Measurements from ENCODE around the gene TMEM37.

Gene TMEM37

DNA sequence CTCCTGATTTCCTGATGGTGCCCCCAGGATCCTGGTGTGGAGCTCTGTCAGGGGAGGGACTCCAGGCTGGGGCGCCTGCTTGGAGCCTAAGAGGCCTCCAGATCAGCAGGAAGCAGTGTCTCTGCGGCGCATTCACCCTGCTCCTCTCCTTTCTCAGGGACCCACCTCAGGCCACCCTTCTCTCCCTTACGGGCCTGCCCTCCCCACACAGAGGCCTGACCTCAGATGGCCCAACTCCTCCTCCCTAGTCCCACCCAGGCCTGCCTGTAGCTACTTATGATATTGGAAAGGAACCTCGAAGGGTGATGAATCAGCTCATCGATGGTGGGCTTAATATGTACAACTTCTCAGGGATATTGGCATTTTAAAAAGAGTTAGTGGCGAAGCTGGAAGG lies 10.6 kb downstream of the TMEM37 start:
- DNase-seq (ENCODE audit: extremely low read depth, low read depth) = no peak
- TF ChIP-seq, protein P1, sequence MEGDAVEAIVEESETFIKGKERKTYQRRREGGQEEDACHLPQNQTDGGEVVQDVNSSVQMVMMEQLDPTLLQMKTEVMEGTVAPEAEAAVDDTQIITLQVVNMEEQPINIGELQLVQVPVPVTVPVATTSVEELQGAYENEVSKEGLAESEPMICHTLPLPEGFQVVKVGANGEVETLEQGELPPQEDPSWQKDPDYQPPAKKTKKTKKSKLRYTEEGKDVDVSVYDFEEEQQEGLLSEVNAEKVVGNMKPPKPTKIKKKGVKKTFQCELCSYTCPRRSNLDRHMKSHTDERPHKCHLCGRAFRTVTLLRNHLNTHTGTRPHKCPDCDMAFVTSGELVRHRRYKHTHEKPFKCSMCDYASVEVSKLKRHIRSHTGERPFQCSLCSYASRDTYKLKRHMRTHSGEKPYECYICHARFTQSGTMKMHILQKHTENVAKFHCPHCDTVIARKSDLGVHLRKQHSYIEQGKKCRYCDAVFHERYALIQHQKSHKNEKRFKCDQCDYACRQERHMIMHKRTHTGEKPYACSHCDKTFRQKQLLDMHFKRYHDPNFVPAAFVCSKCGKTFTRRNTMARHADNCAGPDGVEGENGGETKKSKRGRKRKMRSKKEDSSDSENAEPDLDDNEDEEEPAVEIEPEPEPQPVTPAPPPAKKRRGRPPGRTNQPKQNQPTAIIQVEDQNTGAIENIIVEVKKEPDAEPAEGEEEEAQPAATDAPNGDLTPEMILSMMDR (IDR thresholded peaks at IDR 0.05; ENCODE audit: low read depth, low read length, missing control alignments) = no peak
- no peak overlapping the region for H3K4me3 ChIP-seq (replicated peaks; ENCODE audit: low read depth, low read length)

DNA sequence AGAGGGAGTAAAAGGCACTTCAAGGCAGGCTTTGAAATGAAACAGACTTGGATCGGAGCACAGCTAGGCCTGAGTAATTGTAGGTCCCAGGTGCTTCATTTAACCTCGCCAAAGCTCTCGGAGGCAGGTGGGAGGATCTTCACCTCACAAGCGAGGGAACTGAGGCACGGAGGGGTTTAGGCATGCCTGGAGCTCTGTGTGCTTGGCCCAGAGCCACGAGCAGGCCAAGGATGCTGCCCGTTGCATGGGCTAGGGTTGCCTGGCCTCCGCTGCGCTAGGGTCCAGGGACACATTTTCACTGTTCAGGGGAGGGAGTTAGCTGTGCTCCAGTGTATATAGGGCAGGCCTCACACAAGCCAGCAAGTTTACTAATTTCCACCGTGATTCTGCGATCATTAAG lies 11.2 kb downstream of the TMEM37 start:
- TF ChIP-seq, protein P1 (IDR thresholded peaks at IDR 0.05; ENCODE audit: low read depth, low read length, missing control alignments) = no peak
- DNase-seq (ENCODE audit: extremely low read depth, low read depth) = no peak
- H3K4me3 ChIP-seq (replicated peaks; ENCODE audit: low read depth, low read length) = no peak overlapping the region

DNA sequence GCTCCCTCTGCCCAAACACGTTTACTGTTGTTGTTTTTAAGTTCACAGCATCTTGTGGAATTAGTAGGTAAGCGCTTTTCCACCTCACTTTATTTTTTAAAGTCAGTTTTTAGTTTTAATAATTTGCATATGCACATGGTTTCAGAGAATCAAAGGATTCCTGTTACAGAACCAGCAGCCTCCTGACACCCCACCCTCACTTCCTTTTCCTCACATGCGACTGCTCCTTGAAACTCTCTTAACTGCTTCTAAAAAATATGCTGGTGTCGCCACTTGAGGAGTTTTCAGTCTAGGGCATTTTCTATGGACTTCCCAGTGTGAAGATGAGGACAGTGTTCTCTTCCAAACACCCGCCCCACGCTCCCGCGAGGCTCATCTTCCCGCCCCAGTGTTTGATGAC lies 14.4 kb downstream of the TMEM37 start:
- TF ChIP-seq, protein P1 (IDR thresholded peaks at IDR 0.05; ENCODE audit: low read depth, low read length, missing control alignments) = no peak
- no peak overlapping the region for H3K4me3 ChIP-seq (replicated peaks; ENCODE audit: low read depth, low read length)
- no peak for DNase-seq (ENCODE audit: extremely low read depth, low read depth)

DNA sequence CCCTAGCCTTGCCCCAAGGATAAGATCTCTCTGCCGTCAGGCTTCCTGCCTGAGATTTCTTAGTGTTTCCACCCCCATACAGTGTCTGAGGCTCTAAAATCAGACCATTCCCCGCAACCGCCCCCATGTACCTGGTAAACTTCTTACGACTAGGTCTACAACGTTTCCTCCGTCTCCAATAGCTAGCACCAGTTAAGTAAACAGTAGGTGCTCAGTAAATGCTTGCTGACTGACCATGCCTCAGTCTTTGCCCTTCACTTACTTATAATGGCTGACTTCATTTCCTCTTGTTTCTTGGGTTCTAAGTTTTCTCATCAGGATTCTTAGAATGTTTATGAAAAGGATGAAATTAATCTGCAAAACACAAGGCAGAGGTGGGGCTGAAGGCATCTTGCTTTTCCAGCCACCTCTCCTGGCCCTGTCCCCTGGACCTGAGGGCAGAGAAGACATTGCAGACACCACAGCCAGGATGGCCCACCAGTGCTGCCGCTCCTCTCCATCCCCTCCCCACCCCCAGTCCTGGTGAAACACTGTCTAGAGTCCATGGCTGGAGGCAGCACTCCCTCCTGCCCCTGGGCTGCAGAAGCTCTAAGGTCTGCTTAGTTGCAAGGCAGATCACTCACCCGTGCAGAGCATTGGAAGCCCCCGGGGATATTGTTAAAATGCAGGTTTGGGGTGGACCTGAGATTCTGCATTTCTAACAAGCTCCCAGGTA lies 16.9 kb downstream of the TMEM37 start:
- H3K4me3 ChIP-seq (replicated peaks; ENCODE audit: low read depth, low read length) = no peak overlapping the region
- no peak for DNase-seq (ENCODE audit: extremely low read depth, low read depth)
- TF ChIP-seq, protein P1 (IDR thresholded peaks at IDR 0.05; ENCODE audit: low read depth, low read length, missing control alignments) = no peak

DNA sequence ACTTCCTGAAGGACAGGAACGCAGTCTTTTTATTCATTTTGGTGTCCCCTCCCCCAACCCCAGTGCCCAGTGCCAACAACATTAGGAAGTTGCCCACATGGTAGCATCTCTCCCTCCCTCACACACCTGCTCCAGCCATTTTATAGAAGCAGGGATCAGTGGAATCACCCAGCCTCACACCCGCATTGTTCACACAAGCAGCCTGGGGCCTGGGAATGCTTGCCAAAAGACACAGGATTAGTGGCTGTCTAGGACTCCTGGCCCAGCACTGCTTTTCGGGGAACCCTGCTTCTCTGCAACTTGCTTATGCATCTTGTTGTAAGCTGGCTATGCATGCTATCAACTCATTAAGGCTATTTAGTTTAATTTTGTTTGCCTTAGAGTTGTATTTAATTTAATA lies 17.9 kb downstream of the TMEM37 start:
- TF ChIP-seq, protein P1 (IDR thresholded peaks at IDR 0.05; ENCODE audit: low read depth, low read length, missing control alignments) = no peak
- no peak overlapping the region for H3K4me3 ChIP-seq (replicated peaks; ENCODE audit: low read depth, low read length)
- DNase-seq (ENCODE audit: extremely low read depth, low read depth) = no peak

DNA sequence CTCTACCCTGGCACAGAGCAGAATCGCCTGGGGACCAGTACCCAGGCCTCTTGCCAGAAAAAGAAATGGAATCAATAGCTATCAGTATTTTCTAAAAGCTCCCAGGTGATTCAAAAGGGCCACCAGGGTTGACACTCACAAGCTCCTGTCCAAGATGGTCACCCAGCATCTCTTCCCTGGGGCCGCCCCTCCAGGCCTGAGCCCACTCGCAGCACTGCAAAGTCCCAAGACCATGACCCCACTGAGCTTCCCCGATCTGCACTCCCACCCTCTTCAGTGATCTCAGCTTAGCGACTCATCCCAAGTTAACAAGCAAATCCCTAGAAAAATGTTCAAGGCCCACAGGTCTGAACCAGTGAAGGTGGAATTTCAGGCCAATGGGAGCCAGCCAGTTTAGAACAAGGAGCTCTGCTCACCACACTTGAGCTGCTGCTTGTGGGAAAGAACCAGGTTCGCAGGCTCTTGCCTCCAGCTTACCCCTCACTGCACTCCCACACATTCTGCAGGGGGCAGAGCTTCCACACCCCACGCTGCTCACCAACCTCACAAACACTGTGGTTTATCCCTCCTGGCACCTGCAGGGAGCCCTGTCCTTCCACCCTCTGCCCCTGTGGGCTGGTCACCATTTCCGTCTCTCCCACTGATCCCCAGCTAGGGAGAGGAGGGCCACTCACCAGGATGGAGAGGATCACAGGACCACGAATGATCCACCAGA lies 19.8 kb downstream of the TMEM37 start:
- TF ChIP-seq, protein P1 (IDR thresholded peaks at IDR 0.05; ENCODE audit: low read depth, low read length, missing control alignments) = no peak
- DNase-seq (ENCODE audit: extremely low read depth, low read depth) = no peak
- no peak overlapping the region for H3K4me3 ChIP-seq (replicated peaks; ENCODE audit: low read depth, low read length)

All from HFF-Myc (cell line).